NCI-H526 treated with DMSO at 0.1 percent for 48 hours (cell line): ENCODE measurements around the gene NOS3.

Source experiments
- DNase-seq: peaks from one replicate; lab custom pipeline; 2025; lab: John Stamatoyannopoulos, UW

Gene NOS3

GRCh38 chr7:150952331-150953050 lies 38.3 kb upstream of the NOS3 start:
- no peak for DNase-seq

GRCh38 chr7:150953061-150953997 lies 37.5 kb upstream of the NOS3 start:
- DNase-seq, result no peak

DNA sequence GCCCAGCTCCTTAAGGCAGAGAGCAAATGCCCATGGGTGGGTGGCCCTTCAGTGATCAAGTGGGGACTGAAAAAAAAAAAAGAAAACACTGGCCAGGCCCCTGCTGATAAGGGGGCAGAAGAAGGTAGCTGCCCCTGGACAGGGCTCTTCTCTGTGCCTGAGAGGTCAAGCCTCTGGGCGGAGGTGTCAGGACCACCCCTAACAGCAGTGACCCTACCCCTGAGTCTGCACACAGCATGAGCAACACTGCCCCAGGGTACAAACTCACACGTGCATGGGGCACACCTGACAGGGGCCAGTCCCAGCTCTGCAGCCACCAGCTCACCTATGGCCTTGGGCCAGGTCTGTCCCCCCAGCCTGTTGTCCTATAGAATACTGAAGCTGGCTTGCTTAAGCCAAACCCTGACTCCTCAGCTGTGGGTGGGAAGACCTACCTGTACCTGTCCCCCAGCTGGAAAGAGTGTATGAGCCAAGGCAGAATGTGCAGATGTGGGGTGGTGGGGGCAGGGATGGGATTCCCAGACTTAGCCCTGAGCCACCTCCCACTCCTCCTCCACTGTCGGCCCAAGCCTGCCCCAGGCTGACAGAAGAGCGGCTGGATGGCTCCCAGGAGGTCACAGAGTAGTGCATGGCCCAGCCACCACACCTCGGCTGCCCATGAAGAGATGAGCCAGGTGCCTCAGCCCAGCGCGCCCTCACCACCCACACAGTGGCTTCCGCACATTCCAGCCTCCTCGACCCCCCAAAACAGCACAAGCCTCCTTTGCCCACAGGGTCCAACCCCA lies 36.4 kb upstream of the NOS3 start:
- no peak for DNase-seq

- DNase-seq, result no peak
Observed at GRCh38 chr7:150954986-150955518, 35.8 kb upstream of the NOS3 start.

DNA sequence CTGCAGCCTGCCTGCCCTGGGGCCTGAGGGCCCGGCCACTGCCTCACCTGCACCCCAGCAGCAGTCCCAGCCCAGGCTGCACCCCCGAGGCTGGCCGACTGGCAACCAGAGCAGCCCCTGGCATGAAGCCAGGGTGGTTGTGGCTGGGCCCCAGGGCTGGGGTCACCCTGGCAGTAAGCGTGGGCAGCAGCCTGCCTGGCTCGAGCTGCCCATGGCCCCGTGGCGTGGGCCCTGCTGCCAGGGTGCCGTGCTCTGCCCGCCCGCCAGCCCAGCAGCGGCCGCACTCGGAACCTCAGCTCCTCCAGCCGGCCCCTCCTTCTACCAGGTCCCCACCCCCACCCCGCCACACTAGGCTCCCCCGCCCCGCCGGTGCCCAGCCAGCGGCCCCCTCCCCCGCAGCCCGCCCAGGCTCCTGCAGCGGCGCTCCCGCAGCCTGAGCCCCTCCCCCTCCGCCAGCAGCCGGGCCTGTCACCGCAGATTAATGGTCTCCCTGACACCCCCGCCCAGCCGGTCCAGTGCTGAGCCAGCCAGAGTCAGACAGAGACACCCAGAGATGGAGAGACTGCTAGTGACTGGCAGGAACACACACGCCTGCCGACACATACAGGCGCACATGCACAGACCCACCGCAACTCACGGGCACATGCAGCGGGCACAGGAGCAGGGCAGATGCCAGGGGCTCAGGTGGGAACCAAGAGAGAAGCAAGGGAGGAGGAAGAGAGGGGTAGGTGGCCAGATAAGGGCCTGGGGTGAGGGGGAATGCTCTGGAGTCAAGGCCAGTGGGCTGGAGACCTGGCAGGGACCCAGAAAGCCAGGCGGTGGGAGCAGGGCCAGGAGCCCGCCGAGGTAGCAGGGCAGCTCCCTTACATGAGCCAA lies 35.1 kb upstream of the NOS3 start:
- peak; percentile 79 for DNase-seq

GRCh38 chr7:150956395-150957132 lies 34.3 kb upstream of the NOS3 start:
- DNase-seq, result no peak

GRCh38 chr7:150957133-150958020 lies 33.4 kb upstream of the NOS3 start:
- DNase-seq, result no peak

- no peak for DNase-seq
Observed at GRCh38 chr7:150958062-150958552, 32.7 kb upstream of the NOS3 start.

- DNase-seq, result no peak
Observed at GRCh38 chr7:150958597-150958996, 32.2 kb upstream of the NOS3 start.

- no peak for DNase-seq
Observed at GRCh38 chr7:150959081-150959480, 31.7 kb upstream of the NOS3 start.

DNA sequence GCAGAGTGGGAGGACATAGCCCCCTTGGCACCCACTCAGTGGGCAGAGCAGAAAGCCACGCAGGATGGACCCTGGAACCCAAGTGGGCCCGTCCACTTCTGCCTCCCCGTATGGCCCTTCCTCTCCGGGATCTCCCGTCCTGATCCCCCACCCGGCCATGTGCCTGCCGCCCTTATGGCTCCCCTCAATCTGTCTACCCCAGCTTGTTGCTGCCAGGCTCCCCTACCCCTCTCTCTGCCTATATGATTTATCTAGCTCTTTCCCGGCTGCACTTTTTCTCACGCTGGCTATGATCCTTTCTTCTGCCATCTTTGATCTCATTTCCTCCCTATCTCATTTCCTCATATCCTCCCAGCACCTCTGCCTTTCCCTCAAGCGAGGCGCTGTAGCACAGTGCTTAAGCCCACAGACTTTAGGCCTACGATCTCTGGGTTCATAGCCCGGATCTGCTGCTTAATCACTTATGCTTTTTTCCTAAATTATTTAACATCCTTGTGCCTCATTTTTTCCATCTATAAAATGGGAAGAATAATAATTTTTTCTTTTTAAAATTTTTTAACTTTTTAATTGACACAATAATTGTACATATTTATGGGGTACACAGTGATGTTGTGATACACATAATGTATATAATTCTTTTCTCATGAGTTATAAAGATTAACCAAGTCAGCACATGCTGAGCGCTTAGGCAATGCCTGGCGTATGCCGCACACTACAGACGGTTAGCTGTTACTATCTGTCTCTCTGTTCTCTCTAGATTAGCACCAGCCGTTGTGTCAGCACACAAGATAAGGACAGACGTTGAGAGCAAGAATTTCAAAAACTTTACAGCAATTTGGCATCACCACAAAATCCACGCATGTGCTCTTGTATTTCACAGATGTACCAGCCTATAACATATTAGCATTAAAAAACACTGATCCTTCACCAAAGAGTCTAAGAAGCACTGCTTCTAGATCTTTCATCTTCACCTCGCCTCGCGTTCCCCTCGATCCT lies 30.8 kb upstream of the NOS3 start:
- no peak for DNase-seq

GRCh38 chr7:150961510-150962289 lies 29.1 kb upstream of the NOS3 start:
- DNase-seq, result no peak

GRCh38 chr7:150962290-150962552 lies 28.6 kb upstream of the NOS3 start:
- DNase-seq, result no peak

GRCh38 chr7:150962553-150963399 lies 28.0 kb upstream of the NOS3 start:
- no peak for DNase-seq

GRCh38 chr7:150963707-150964559 lies 26.9 kb upstream of the NOS3 start:
- no peak for DNase-seq
